NCI-H1105 (cell line): ENCODE results near the gene GPR107.
"Not testable (repeated sequence)": the region's sequence is repeated elsewhere in the genome, so short reads cannot be mapped to it uniquely, and the experiment has no call there.

Experiments
- DNase-seq: peaks from one replicate; lab custom pipeline; 2025; lab: John Stamatoyannopoulos, UW

The GPR107 gene

DNA sequence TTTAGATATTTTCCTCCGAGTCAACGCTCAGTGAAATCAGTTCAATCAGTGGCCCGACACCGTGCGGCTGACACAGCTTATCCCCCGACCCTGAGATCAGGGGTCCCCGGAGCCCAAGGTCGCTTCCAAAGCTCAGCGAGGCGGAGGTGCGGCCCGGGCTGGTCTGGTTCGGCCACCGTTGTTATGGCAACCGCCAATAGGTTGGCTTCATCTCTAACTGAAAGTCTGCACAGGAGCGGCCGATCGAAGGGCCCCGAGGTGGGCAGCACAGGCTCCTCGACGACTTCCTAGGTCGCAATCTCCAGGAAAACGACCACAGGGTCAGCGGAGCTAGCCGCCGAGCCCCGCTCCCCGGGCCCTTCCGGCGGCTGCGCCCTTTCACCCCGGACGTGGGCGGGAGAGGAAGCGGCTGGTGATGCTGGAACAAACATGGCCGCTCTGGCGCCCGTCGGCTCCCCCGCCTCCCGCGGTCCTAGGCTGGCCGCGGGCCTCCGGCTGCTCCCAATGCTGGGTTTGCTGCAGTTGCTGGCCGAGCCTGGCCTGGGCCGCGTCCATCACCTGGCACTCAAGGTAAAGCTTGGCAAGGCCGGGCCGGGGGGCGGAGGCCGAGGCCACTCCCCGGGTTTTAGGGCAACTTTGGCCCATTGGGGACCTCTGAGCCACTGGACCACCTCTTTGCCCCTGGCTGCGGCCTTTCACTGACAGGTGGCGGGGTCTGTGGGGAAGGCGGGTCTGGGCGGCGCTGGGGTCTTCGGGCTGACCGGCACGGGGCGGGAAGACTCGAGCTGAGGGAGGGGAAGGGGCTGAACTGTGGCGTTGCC lies at the start of gene GPR107:
Gene GPR107 (plus strand): TSS at position 403 of the 821 bp plus-strand sequence. CDS start 27 bp downstream, at position 430.
- peak; percentile 58 for DNase-seq

DNA sequence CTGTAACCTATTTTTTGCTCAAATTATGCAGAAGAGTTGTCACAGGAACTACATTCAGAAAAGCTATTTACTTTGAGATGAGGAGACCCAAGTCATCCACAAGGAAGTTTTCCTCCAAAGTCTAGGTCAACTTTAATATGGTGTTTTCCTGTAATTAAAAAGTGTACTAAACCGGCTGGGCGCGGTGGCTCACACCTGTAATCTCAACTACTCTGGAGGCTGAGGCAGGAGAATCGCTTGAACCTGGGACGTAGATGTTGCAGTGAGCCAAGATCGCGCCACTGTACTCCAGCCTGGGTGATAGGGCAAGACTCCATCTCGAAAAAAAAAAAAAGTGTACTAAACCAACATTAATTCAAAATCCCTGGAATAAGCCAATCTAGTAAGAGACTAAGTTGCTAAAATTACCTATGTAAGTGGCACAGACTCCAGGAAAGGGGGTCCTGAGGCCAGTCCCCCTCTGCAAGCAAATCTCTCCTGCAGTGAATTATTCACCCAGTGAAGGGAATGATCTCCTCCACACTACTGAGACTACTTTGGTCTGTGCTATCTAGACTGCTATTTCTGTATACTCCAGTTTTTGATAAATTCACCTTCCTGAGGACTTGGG lies 49.7 kb upstream of the GPR107 start:
- no peak for DNase-seq

DNA sequence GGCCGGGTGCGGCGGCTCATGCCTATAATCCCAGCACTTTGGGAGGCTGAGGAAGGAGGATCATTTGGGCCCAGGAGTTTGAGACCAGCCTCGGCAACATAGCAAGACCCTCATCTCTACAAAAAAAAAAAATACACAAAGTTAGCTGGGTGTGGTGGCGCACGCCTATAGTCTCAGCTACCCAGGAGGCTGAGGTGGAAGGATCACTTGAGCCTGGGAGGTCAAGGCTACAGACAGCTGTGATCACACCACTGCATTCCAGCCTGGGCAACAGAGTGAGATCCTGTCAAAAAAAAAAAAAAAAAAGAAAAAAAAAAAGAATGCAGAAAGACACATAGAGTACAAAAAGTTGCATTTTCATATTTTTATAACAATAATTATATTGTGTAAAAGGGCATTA lies 46.8 kb upstream of the GPR107 start:
- DNase-seq = not testable (repeated sequence)

DNA sequence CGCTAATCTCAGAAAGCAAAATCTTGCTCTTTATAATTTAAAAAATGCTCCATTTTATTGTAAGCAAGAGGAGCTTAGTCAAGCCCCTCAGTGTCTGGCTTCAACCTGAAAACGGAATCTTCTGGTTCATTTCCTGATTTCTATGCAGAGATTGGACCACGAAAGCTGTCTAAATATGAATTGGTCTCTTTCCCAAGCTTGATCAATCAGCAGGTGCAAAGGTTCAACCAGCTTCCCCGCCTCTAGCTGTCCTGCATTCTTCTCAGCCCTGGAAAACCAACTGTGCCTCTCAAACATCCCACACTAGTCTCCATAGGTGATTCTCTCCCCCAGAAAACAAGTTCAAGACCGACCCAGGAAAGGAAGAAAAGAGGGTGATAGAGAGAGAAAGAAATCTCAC lies 45.2 kb upstream of the GPR107 start:
- DNase-seq = no peak

DNA sequence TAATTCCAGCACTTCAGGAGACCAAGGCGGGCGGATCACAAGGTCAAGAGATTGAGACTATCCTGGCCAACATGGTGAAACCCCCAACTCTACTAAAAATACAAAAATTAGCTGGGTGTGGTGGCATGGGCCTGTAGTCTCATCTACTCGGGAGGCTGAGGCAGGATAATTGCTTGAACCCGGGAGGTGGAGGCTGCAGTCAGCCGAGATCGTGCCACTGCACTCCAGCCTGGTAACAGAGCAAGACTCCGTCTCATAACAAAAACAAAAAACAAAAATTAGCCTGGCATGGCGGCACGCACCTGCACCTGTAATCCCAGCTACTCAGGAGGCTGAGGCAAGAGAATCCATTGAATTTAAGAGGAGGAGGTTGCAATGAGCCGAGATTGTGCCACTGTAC lies 44.2 kb upstream of the GPR107 start:
- DNase-seq = not testable (repeated sequence)

DNA sequence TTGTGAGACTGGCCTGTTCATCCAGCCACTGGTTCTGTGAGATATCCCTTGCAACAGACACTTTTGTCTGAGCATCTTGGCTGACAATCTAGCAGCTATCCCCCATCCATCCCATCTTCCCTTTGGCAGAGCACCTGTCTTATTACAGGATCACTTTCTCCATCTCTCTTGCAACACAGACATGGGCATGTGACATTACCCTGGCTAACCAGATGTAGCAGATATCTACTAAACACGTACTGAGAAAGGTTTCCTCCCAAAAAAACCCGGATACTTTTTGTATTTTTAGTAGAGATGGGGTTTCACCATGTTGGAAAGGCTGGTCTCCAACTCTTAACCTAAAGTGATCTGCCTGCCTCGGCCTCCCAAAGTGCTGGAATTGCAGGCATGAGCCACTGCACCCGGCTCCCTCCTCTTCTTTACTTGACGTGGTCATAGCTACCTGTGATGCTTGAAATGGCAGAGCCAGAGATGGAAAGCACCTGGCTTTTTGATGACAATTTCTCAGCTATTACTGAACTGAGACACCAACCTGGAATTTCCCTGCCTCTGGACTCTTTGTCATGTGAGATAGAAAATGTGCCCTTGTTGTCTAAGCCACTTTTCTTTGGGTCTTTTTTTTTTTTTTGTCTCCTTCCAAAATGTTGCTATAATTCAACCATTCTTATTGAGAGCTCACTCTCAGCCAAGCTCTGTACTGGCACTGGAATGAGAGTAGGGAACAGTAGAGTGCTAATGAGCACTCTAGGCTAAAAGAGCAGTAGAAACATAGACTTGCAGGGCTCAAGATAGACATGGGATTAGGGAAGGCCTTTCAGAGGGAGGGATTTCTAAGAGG lies 43.3 kb upstream of the GPR107 start:
- DNase-seq = no peak

DNA sequence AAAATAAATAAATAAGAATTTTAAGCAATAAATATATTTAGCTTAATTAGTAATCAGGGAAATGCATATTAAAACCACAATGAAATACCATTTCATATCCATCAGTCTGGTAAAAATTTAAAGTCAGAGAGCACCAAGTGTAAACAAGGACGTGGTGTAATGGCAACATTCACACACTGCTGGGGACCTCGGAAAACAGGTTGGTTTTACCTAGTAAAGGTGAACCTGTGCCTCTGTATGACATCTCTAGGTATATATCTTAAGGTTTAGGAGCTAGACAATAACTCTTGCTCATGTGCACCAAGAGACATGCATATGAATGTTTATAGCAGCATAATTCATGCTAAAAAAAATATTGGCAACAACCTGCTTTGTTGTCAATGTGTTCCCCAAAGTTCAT lies 40.4 kb upstream of the GPR107 start:
- no peak for DNase-seq

DNA sequence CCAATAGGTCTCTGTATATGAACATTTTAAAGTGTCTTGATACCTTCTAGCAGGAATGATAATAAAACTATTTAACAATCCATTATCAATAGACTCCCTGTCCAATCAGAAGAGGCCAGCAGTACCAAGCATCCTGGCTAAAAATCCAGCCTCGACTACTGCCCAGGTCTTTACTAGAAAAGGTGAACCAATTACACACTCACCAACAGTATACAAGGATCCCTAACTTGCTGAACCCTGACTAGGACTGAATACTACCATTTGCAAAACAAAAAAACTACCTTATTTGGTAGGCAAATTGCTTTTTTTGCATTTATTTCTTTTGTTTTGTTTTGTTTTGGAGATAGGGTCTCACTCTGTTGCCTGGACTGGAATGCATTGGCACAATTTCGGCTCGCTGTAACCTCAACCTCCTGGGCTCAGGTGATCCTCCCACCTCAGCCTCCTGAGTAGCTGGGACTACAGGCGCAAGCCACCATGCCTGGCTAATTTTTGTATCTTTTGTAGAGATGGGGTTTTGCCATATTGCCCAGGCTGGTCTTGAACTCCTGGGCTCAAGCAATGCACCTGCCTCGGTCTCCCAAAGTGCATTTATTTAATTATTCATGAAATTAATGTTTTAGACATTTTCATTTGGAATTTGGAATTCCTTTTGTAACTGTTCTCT lies 38.2 kb upstream of the GPR107 start:
- no peak for DNase-seq

DNA sequence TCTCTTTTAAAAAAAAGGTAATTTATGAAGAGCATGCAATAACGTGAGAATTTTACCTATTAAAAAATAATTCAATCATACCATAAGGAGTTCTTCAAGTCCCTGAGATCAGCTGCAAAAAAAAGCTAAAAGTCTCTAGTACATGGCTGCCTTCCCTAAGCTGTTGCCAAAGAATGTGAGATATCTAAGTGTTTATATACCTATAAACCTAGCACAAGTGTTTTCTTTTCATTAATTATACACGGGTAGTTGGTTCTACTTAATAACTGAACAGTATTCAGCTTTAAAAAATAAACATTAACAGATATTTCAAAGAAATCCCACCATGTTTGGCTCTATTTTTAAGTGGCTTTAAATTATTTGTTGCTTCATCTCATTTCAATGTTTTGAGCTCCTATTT lies 36.6 kb upstream of the GPR107 start:
- DNase-seq = no peak

DNA sequence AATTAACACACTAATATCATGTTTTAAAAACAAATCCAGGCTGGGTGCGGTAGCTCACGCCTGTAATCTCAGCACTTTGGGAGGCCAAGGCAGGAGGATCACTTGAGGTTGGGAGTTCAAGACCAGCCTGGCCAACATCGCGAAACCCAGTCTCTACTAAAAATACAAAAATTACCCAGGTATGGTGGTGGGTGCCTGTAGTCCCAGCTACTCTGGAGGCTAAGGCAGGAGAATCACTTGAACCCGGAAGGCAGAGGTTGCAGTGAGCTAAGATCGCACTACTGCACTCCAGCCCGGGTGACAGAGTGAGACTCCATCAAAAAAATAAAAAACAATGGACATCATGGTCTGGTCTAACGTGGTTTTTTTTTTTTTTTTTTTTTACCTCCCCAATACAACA lies 36.2 kb upstream of the GPR107 start:
- not testable (repeated sequence) for DNase-seq

DNA sequence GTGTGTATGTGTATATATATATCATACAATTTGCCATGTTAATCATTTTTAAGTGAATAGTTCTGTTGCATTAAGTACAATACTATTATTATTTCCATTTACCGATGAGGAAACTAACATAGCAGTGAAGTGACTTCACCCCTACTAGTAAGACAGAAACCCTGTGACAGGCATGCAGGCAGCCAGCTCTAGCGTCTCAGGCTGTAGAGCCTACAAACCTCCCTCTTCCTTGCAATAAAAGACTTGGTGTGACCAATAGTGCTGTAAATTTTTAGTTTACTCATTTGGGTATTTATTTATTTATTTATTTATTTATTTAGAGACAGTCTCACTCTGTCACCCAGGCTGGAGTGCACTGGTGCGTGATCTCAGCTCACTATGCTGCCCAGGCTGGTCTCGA lies 35.4 kb upstream of the GPR107 start:
- DNase-seq = no peak

DNA sequence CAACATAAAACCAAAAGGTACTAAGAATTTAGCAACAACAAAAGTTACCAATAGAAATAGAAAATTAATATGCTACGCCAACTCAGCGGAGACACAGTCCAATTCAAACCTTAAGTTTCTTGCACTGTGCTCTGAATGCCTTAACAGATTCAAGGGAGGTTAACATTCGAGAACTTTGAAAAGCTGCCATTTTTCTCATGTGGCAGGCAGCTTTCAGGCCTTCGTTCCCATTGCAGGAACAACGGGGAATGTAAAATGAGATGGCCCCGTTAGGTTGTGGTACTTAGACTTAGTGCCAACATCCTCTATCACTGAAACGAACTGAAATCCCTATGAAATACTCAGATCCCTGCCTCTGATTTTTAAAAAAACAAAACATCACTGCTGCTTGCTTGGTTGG lies 33.1 kb upstream of the GPR107 start:
- no peak for DNase-seq

DNA sequence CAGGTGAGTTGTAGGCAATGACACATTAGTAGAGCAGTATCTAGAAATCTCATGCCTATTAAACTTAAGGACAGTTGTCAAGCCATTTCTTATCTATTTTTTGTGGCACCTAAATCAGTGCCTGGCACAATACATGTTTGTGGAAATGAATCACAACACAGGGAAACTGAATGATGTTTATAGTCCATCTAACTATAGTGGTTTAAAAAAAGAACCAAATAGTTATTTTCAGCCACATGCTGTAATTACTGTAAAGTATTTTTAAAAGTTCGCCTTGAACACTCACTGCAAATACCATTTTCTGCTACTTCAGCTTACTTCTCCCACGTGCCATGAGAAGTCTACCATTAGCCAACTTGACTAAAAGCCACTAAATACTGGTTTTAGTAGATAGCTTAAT lies 32.6 kb upstream of the GPR107 start:
- no peak for DNase-seq

DNA sequence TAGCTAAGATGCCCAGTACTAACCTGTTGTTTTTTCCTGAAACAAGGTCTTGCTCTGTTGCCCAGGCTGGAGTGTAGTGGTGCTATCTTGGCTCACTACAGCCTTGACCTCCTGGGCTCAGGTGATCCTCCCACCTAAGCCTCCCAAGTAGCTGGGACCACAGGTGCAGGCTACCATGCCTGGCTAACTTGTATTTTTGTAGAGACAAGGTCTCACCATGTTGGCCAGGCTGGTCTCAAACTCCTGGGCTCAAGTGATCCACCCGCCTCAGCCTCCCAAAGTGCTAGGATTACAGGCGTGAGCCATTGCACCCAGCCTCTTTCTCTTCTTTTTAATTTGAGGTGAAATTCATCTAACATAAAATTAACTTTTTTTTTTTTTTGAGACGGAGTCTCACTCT lies 31.9 kb upstream of the GPR107 start:
- not testable (repeated sequence) for DNase-seq

DNA sequence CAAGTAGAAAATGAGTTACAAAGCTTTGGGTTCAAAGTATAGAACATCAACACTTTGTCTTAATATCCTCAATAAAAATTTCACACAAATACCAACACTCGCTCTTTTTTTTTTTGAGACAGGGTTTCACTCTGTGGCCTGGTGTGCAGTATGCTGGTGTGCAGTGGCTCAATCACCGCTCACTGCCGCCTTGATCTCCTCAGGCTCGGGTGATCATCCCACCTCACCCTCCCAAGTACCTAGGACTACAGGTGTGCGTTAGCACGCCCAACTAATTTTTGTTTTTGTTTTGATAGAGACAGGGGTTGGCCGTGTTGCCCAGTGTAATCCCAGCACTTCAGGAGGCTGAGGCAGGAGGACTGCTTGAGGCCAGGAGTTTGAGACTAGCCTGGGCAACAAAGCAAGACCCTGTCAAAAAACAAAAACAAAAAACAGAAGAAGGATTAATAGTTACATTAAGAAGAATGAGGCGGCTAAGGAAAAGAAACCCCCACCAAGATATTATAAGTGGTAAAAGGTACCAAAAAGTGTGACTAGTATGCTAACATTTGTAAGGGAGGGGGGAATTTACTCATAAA lies 31.1 kb upstream of the GPR107 start:
- DNase-seq = no peak

DNA sequence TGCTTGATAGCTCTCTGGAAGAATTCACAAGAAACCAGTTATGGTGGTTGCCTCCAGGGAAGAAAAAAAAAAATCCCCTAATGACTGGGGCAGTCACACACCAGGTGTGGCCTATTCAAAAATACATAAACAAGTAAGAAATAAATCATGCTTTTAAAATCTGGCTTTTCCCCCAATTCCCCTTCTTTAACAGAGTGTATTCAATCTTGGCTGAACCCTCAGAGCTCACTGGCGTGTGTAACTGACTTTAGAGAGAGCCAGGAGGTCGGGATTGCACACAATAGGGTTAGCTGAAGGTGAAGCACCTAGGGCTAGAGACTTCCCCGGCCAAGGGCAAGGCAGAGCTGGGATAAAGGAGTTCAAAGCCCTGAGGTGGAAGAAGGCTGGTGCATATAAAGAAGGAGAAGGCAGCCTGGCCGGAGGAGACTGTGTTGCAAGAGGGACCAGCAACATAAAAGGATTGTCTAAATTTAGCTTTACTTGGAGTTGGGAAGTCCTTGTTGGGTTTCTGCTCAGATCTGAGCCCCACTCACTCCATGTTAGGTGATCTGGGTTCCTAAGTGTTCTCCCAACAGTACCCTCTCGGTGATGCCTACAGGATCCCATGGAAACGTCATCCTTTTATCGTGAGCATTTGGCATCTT lies 30.4 kb upstream of the GPR107 start:
- DNase-seq = no peak

DNA sequence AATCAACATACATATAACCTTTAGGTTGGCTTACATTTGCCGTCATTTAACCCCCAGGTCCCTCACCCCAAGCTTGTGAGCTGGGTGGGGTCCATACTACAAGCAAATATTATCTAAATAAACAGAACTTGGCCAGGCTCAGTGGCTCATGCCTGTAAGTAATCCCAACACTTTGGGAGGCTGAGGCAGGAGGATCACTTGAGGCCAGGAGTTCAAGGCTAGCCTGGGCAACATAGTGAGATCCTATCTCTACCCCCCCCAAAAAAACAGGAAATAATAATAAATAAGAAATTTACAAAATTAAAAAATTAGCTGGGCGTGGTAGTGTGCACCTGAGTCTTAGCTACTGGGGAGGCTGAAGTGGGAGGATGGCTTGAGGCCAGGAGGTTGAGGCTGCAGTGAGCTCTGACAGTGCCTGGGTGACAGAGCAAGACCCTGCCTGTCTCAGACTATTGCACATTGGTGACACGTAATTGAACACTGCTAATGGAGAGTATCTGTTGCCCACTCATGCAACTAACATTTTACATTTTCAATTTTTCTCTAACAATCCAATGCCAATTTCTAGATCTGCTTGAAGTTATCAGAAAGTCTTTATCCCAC lies 29.6 kb upstream of the GPR107 start:
- DNase-seq = no peak

DNA sequence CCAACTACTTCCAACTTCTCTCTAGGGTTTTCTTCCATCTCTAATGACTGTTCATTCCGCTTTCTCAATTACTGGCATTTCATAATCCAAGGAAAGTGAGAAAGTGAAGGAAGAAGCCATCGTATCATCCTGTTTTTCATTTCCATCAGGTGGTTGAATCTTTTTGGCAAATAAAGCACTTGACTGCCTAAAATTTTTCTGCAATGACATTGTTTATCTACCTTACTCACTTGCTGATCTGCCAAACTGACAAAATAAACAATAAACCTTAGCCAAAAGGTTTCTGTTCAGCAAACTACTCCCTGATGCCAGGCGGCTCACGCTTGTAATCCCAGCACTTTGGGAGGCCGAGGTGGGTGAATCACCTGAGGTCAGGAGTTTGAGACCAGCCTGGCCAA lies 29.1 kb upstream of the GPR107 start:
- DNase-seq = no peak

DNA sequence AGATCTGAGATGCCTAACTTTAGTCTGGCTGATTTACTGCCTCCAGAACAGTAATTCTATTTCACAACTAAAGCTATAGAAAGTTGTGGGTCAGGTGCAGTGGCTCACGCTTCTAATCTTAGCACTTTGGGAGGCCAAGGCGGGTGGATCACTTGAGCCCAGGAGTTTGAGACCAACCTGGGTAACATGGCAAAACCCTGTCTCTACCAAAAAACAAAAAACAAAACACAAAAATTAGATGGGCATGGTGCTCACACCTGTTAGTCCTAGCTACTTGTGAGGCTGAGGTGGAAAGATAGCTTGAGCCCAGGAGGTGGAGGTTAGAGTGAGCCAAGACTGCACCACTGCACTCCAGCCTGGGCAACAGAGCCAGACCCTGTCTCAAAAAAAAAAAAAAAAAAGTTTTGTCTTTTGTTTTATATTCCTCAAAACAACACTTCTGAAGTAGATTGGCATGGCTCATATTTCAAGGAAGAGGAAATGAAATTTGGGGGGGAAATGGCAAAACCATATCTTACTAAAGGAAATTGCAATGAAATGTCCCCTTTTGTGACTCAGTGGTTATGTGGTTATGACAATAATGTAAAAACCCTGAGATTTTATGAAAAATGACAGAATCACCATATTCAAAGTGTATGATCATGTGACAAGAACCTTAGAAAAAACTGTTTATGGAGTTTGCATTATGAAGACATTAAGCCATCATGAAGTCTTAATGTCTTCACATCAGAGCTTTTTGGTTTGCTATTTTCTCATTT lies 26.9 kb upstream of the GPR107 start:
- DNase-seq = no peak
